HCT116 (cell line): ENCODE measurements around the gene TMEM181. TPM values are rescaled to one million over a fixed set of nuclear protein-coding genes. Genes with fewer than 3 reads are reported as not detected.

ENCODE experiments used
- ATAC-seq: fragments of 200-7000 bp; cut with Tn5 transposase; 2 replicates; pipeline ENCODE4 v1.9.1; 2020; ENCODE audit warnings: mild to moderate bottlenecking, moderate library complexity
- BruUV-seq: library from RNA; stranded (reverse); fragments of 400-500 nt; replicated peaks from 2 replicates; lab custom pipeline; 2021; lab: Mats Ljungman, UMichigan
- CTCF ChIA-PET: fragments of 300-600 bp; sonication (Branson Sonifier 250); formaldehyde crosslinking; loops from one replicate; lab custom pipeline; 2021; ENCODE audit warnings: antibody characterized with exemption; lab: Charles Lee
- POLR2A ChIA-PET: fragments of 300-600, 350-600 bp; sonication (Branson Sonifier 250); formaldehyde crosslinking; loops from one replicate; lab custom pipeline; 2021; ENCODE audit warnings: antibody characterized with exemption; lab: Charles Lee
- RAD21 ChIA-PET, 2 experiments: fragments of 300-600 bp; sonication (Branson Sonifier 250); formaldehyde crosslinking; loops; one replicate each; lab custom pipeline; 2023; ENCODE audit warnings: low total read pairs in 2 of 2; ENCODE audit not compliant: uncharacterized antibody in 2 of 2, unreplicated experiment in 2 of 2, low non-redundant PET in 1 of 2; lab: Charles Lee
- DNase-seq: peaks from one replicate; pipeline ENCODE4 v3.0.0-alpha.2; 2010; ENCODE audit warnings: low read depth, low spot score
- H2AFZ ChIP-seq: fragments of 200-600 bp; shearing (Covaris generic), sonication (generic); 2 replicates; pipeline ENCODE4 v1.6.1; 2017; ENCODE audit warnings: low read depth, mixed run types, mixed read lengths, antibody characterized with exemption, low read length; ENCODE audit not compliant: poor library complexity, severe bottlenecking
- H3K27ac ChIP-seq: 2 replicates; pipeline ENCODE4 v1.5.1; 2012; ENCODE audit warnings: low read depth, low read length
- H3K27me3 ChIP-seq: fragments of 200-600 bp; sonication (generic); 2 replicates; pipeline ENCODE4 v1.6.1; 2016; ENCODE audit warnings: mixed run types, low read length, mixed read lengths; ENCODE audit not compliant: insufficient read depth
- H3K36me3 ChIP-seq, 2 experiments: fragments of 200-500 bp in 1 of 2; fragments of 200-600 bp in 1 of 2; sonication (Bioruptor generic) in 1 of 2; sonication (generic) in 1 of 2; 2 replicates each; pipeline versions ENCODE4 v1.5.1 to v1.6.1; 2014 to 2016; ENCODE audit warnings: low read length in 2 of 2, inconsistent platforms in 1 of 2, mixed read lengths in 1 of 2, mixed run types in 1 of 2; ENCODE audit not compliant: insufficient read depth in 2 of 2, control insufficient read depth in 1 of 2
- H3K4me1 ChIP-seq, 2 experiments: fragments of 200-600 bp in 1 of 2; sonication (generic) in 1 of 2; 2 replicates each; pipeline versions ENCODE4 v1.5.1 to v1.6.1; 2012 to 2017; ENCODE audit warnings: low read length in 2 of 2, inconsistent platforms in 1 of 2, mild to moderate bottlenecking in 1 of 2, mixed read lengths in 1 of 2, mixed run types in 1 of 2, moderate library complexity in 1 of 2; ENCODE audit not compliant: insufficient read depth in 2 of 2, control insufficient read depth in 1 of 2
- H3K4me2 ChIP-seq: fragments of 200-600 bp; sonication (generic); 2 replicates; pipeline ENCODE4 v1.6.1; 2017; ENCODE audit warnings: mixed run types, low read length, mixed read lengths
- H3K4me3 ChIP-seq, 2 experiments: fragments of 200-600 bp in 1 of 2; sonication (generic) in 1 of 2; replicated peaks in 1 of 2; 2 replicates each; pipeline ENCODE4 v1.5.1; 2011 to 2016; ENCODE audit warnings: low read length in 2 of 2, control low read depth in 1 of 2, low read depth in 1 of 2, mild to moderate bottlenecking in 1 of 2, mixed read lengths in 1 of 2, mixed run types in 1 of 2
- H3K79me2 ChIP-seq: fragments of 200-600 bp; sonication (generic); 2 replicates; pipeline ENCODE4 v1.6.1; 2017; ENCODE audit warnings: mild to moderate bottlenecking, mixed run types, low read length, moderate library complexity, mixed read lengths; ENCODE audit not compliant: insufficient read depth
- H3K9ac ChIP-seq: fragments of 200-600 bp; sonication (generic); 2 replicates; pipeline ENCODE4 v1.6.1; 2016; ENCODE audit warnings: low read length, mixed read lengths
- H3K9me2 ChIP-seq: fragments of 200-600 bp; sonication (generic), shearing (Covaris generic); 2 replicates; pipeline ENCODE4 v1.6.1; 2017; ENCODE audit warnings: mixed run types, mild to moderate bottlenecking, moderate library complexity; ENCODE audit not compliant: insufficient read depth
- H3K9me3 ChIP-seq, 2 experiments: fragments of 200-500 bp in 1 of 2; fragments of 200-600 bp in 1 of 2; sonication (Bioruptor generic) in 1 of 2; sonication (generic) in 1 of 2; 2 replicates each; pipeline ENCODE4 v1.6.1; 2014 to 2017; ENCODE audit warnings: low read length in 2 of 2, mixed read lengths in 2 of 2, inconsistent platforms in 1 of 2, low read depth in 1 of 2, mild to moderate bottlenecking in 1 of 2, mixed run types in 1 of 2, moderate library complexity in 1 of 2; ENCODE audit not compliant: control insufficient read depth in 1 of 2, insufficient read depth in 1 of 2
- H4K20me1 ChIP-seq: fragments of 200-600 bp; sonication (generic), shearing (Covaris generic); 2 replicates; pipeline ENCODE4 v1.6.1; 2017; ENCODE audit warnings: mixed run types, mild to moderate bottlenecking, moderate library complexity; ENCODE audit not compliant: insufficient read depth
- CBX3 ChIP-seq: IDR thresholded peaks from 2 replicates; pipeline ENCODE4 v1.6.1; 2012; ENCODE audit warnings: low read depth
- ELF1 ChIP-seq: IDR thresholded peaks from 2 replicates; pipeline ENCODE4 v1.6.1; 2012; ENCODE audit warnings: low read depth, borderline replicate concordance
- EZH2phosphoT487 ChIP-seq: fragments of 200-600 bp; IDR thresholded peaks from 2 replicates; pipeline ENCODE4 v1.6.1; 2018; ENCODE audit warnings: antibody characterized with exemption, borderline replicate concordance
- JUND ChIP-seq: IDR thresholded peaks from 2 replicates; pipeline ENCODE4 v1.6.1; 2012
- POLR2A ChIP-seq: IDR thresholded peaks from 2 replicates; pipeline ENCODE4 v1.7.0; 2011; ENCODE audit warnings: borderline replicate concordance; ENCODE audit not compliant: insufficient read depth, insufficient read length; ENCODE audit errors: extremely low read depth
- RAD21 ChIP-seq: IDR thresholded peaks from 2 replicates; pipeline ENCODE4 v1.6.1; 2012; ENCODE audit warnings: low read depth, mild to moderate bottlenecking
- SIN3A ChIP-seq: IDR thresholded peaks from 2 replicates; pipeline ENCODE4 v1.6.1; 2012; ENCODE audit warnings: low read depth
- SRF ChIP-seq: IDR thresholded peaks from 2 replicates; pipeline ENCODE4 v1.6.1; 2012; ENCODE audit warnings: low read depth
- TCF7L2 ChIP-seq: IDR thresholded peaks from 2 replicates; pipeline ENCODE4 v1.7.0; 2011; ENCODE audit warnings: borderline replicate concordance, inconsistent platforms; ENCODE audit not compliant: insufficient read depth, insufficient read length; ENCODE audit errors: extremely low read depth
- YY1 ChIP-seq: IDR thresholded peaks from 2 replicates; pipeline ENCODE4 v1.6.1; 2011; ENCODE audit warnings: low read length, low read depth, moderate library complexity, mild to moderate bottlenecking; ENCODE audit not compliant: insufficient replicate concordance; ENCODE audit errors: extremely low read depth
- ZFX ChIP-seq: fragments of 450-650 bp; IDR thresholded peaks from 2 replicates; pipeline ENCODE4 v1.6.1; 2017
- intact Hi-C: fragments of 100-400 bp; cut with micrococcal nuclease; formaldehyde crosslinking; loops from 2 replicates; pipeline ENCODE4 v1.10.0; 2022
- total RNA-seq: library from RNA; stranded (reverse); gene quantifications from one replicate; pipeline ENCODE4 v1.2.1, GENCODE V29; 2021; ENCODE audit not compliant: unreplicated experiment
- TF ChIP-seq, protein P1 (sequence below): IDR thresholded peaks from 2 replicates; pipeline ENCODE4 v1.6.1; 2012
- TF ChIP-seq, protein P2 (sequence below): IDR thresholded peaks from 2 replicates; pipeline ENCODE4 v1.6.1; 2012
- TF ChIP-seq, protein P3 (sequence below): IDR thresholded peaks from 2 replicates; pipeline ENCODE4 v1.6.1; 2011; ENCODE audit warnings: mild to moderate bottlenecking, low read length, moderate library complexity; ENCODE audit not compliant: insufficient replicate concordance; ENCODE audit errors: extremely low read depth
- TF ChIP-seq, protein P4 (sequence below): IDR thresholded peaks from 2 replicates; pipeline ENCODE4 v1.6.1; 2012; ENCODE audit warnings: low read depth

The TMEM181 gene
- total RNA-seq, 1 experiment from 2014 or later = 34.4 TPM

DNA sequence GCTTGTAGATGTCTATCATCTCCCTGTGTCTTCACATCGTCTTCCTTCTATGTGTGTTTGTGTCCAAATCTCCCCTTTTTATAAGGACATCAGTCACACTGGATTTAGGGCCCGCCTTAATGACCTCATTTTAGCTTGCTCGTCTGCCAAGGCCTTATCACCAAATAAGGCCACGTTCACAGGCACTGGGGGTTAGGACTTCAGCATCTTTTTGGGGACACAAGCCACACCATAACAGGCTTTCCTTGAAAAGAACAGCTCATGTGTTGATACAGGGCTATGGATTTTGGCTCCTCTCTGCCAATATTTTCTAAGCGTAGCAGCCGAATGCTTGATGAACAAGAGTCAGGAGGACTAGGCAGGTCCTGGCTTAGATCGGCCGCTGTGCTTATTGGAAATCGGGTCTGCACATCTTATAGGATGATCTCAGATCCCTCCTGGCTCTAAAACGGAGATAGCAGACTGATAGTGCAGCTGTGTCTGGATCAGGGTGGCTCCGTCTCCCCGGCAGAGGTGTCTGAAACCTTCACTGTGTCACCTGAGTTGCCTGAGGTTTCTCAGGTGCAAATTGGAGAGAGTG lies 16.2 kb upstream of the TMEM181 start:
- H3K4me2 ChIP-seq = no peak overlapping the region
- no peak overlapping the region for H3K27ac ChIP-seq
- DNase-seq (no peak), ATAC-seq (no peak)
- no peaks in the 10 kb centered on the region for H3K79me2 ChIP-seq
- H3K36me3 ChIP-seq = no peaks in the 10 kb centered on the region
- H4K20me1 ChIP-seq = no peaks in the 10 kb centered on the region
- BruUV-seq = no TSS peak
- H3K9me2 ChIP-seq = no peaks in the 10 kb centered on the region
- no peaks in the 10 kb centered on the region for H3K4me1 ChIP-seq
- H3K9me3 ChIP-seq = no peaks in the 10 kb centered on the region
- TF ChIP-seq JUND = no peak
- TF ChIP-seq SIN3A = no peak
- TF ChIP-seq, protein P1, sequence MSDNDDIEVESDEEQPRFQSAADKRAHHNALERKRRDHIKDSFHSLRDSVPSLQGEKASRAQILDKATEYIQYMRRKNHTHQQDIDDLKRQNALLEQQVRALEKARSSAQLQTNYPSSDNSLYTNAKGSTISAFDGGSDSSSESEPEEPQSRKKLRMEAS = no peak
- no peak for TF ChIP-seq YY1
- no peak for TF ChIP-seq ELF1
- TF ChIP-seq POLR2A = no peak
- TF ChIP-seq RAD21 = no peak
- H3K4me3 ChIP-seq = no peak overlapping the region
- CTCF ChIA-PET = interaction anchor here (0.9 kb wide), 1 partner anchor 25 kb away, joined by 3 read pairs; no protein-coding TSS in a partner anchor
- no peaks in the 10 kb centered on the region for H3K27me3 ChIP-seq
- intact Hi-C loops = no loop called here
- POLR2A ChIA-PET = no interaction called here
- no peak overlapping the region for H2AFZ ChIP-seq
- H3K9ac ChIP-seq = no peak overlapping the region
- RAD21 ChIA-PET = no interaction called here

DNA sequence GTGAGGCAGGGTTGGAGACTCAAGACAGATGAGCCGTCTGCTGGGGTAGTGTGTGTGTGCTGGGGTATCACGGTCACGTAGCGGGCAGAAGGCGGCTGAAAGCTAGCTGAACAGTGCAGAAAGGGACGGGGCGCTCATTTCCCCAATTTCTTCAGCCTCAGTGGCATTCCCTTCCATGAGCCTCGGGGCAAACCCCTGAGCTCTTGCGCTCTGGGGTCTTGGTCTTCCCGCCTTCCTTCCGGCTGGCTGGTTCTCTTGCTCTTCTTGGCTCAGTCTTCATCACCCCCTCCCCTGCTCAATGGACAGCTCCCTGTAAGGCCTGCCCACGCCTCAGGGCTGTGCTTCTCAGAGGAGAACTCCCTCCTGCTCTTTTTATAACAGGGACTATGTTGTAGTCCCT lies 15.5 kb upstream of the TMEM181 start:
- ATAC-seq = no peak
- no peaks in the 10 kb centered on the region for H3K27me3 ChIP-seq
- BruUV-seq = no TSS peak
- no peak overlapping the region for H3K4me2 ChIP-seq
- H3K9me2 ChIP-seq = no peaks in the 10 kb centered on the region
- no peaks in the 10 kb centered on the region for H3K79me2 ChIP-seq
- no peaks in the 10 kb centered on the region for H3K36me3 ChIP-seq
- RAD21 ChIA-PET = no interaction called here
- H4K20me1 ChIP-seq = no peaks in the 10 kb centered on the region
- no peak overlapping the region for H3K4me3 ChIP-seq
- H3K27ac ChIP-seq = no peak overlapping the region
- H3K9me3 ChIP-seq = no peaks in the 10 kb centered on the region
- POLR2A ChIA-PET = no interaction called here
- CTCF ChIA-PET = no interaction called here
- no peak overlapping the region for H2AFZ ChIP-seq
- no peaks in the 10 kb centered on the region for H3K4me1 ChIP-seq
- no peak for DNase-seq
- no peak overlapping the region for H3K9ac ChIP-seq
- intact Hi-C loops = no loop called here
- TF ChIP-seq, protein P2, sequence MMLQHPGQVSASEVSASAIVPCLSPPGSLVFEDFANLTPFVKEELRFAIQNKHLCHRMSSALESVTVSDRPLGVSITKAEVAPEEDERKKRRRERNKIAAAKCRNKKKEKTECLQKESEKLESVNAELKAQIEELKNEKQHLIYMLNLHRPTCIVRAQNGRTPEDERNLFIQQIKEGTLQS = no peak
- TF ChIP-seq, protein P3, sequence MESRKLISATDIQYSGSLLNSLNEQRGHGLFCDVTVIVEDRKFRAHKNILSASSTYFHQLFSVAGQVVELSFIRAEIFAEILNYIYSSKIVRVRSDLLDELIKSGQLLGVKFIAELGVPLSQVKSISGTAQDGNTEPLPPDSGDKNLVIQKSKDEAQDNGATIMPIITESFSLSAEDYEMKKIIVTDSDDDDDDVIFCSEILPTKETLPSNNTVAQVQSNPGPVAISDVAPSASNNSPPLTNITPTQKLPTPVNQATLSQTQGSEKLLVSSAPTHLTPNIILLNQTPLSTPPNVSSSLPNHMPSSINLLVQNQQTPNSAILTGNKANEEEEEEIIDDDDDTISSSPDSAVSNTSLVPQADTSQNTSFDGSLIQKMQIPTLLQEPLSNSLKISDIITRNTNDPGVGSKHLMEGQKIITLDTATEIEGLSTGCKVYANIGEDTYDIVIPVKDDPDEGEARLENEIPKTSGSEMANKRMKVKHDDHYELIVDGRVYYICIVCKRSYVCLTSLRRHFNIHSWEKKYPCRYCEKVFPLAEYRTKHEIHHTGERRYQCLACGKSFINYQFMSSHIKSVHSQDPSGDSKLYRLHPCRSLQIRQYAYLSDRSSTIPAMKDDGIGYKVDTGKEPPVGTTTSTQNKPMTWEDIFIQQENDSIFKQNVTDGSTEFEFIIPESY = no peak
- TF ChIP-seq YY1 = no peak
- TF ChIP-seq CBX3 = no peak
- no peak for TF ChIP-seq SIN3A
- TF ChIP-seq, protein P4, sequence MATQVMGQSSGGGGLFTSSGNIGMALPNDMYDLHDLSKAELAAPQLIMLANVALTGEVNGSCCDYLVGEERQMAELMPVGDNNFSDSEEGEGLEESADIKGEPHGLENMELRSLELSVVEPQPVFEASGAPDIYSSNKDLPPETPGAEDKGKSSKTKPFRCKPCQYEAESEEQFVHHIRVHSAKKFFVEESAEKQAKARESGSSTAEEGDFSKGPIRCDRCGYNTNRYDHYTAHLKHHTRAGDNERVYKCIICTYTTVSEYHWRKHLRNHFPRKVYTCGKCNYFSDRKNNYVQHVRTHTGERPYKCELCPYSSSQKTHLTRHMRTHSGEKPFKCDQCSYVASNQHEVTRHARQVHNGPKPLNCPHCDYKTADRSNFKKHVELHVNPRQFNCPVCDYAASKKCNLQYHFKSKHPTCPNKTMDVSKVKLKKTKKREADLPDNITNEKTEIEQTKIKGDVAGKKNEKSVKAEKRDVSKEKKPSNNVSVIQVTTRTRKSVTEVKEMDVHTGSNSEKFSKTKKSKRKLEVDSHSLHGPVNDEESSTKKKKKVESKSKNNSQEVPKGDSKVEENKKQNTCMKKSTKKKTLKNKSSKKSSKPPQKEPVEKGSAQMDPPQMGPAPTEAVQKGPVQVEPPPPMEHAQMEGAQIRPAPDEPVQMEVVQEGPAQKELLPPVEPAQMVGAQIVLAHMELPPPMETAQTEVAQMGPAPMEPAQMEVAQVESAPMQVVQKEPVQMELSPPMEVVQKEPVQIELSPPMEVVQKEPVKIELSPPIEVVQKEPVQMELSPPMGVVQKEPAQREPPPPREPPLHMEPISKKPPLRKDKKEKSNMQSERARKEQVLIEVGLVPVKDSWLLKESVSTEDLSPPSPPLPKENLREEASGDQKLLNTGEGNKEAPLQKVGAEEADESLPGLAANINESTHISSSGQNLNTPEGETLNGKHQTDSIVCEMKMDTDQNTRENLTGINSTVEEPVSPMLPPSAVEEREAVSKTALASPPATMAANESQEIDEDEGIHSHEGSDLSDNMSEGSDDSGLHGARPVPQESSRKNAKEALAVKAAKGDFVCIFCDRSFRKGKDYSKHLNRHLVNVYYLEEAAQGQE = no peak
- TF ChIP-seq SRF = no peak
- no peak for TF ChIP-seq TCF7L2
- no peak for TF ChIP-seq ZFX
- no peak for TF ChIP-seq EZH2phosphoT487
